Body of pancreas (tissue), 4 donors: ENCODE measurements around the gene NKAPD1. TPM values are rescaled to one million over a fixed set of nuclear protein-coding genes. Genes with fewer than 3 reads are reported as not detected.
A peak's percentile ranks its signal among the peaks of the same experiment; 100 is the strongest.
"Not testable (repeated sequence)": the region's sequence is repeated elsewhere in the genome, so short reads cannot be mapped to it uniquely, and the experiment has no call there.

ENCODE experiments used
- ATAC-seq: fragments of 150-250 bp; one replicate; pipeline ENCODE4 v1.9.1; 2016
- DNase-seq, 4 donors: peaks; one replicate each; pipeline ENCODE4 v3.0.0-alpha.2; 2019
- H3K27ac ChIP-seq, 4 donors: fragments of 200-600 bp; sonication (generic); 1 replicate in 3 of 4; 2 replicates in 1 of 4; pipeline versions ENCODE4 v1.5.1 to v1.6.1; 2016 to 2019; ENCODE audit warnings: mild to moderate bottlenecking in 1 of 4, mixed read lengths in 1 of 4, moderate library complexity in 1 of 4
- H3K27me3 ChIP-seq, 2 donors: fragments of 200-600 bp; sonication (generic); one replicate each; pipeline ENCODE4 v1.6.0; 2016; ENCODE audit warnings: mild to moderate bottlenecking in 1 of 2
- H3K36me3 ChIP-seq, 2 donors: fragments of 200-600 bp; sonication (generic); replicated peaks in 1 of 2; 2 replicates each; pipeline ENCODE4 v1.5.1; 2016; ENCODE audit warnings: low read depth in 2 of 2; ENCODE audit not compliant: insufficient read depth in 1 of 2
- H3K4me1 ChIP-seq: fragments of 200-600 bp; sonication (generic); one replicate; pipeline ENCODE4 v1.6.0; 2016
- H3K4me3 ChIP-seq, 2 donors: fragments of 200-600 bp; sonication (generic); 1 replicate in 1 of 2; 2 replicates in 1 of 2; pipeline ENCODE4 v1.5.1; 2016 to 2019
- H3K9me3 ChIP-seq, 3 donors: fragments of 200-600 bp; sonication (generic); 1 replicate in 2 of 3; 2 replicates in 1 of 3; pipeline ENCODE4 v1.5.1; 2016
- CTCF ChIP-seq, 7 experiments: fragments of 450-650 bp in 4 of 7; fragments of 200-600 bp in 3 of 7; sonication (generic) in 3 of 7; IDR thresholded peaks; one replicate each; pipeline ENCODE4 v1.5.1; 2016 to 2019; ENCODE audit warnings: antibody characterized with exemption in 7 of 7
- POLR2A ChIP-seq, 3 donors: fragments of 450-650 bp; IDR thresholded peaks; one replicate each; pipeline ENCODE4 v1.6.1; 2016; ENCODE audit warnings: antibody characterized with exemption in 3 of 3, mild to moderate bottlenecking in 2 of 3
- WGBS, 2 donors: methylation state at CpG; one replicate each; pipeline ENCODE4 v1.1.5; 2017; 5-methylcytosine and 5-hydroxymethylcytosine counted together
- intact Hi-C: fragments of 100-400 bp; cut with DNase I; formaldehyde crosslinking; loops from one replicate; pipeline ENCODE4 v1.15.1; 2023
- total RNA-seq, 2 donors: library from RNA; depleted of rRNA; stranded (reverse); fragments of >200 nt; gene quantifications; one replicate each; pipeline ENCODE4 v1.1.0, GENCODE V29; 2016

Gene NKAPD1
- total RNA-seq, 2 donors from 2014 or later: 8.3 to 10.5 TPM

- peak in 4 of 7 experiments; percentile 40 to 54 (median 47) for TF ChIP-seq CTCF (IDR thresholded peaks at IDR 0.05)
- TF ChIP-seq POLR2A (IDR thresholded peaks at IDR 0.05): peak; percentile 21 to 81 (median 75)
- peak; percentile 95 to 97 (median 96) for DNase-seq
- Histone ChIP-seq H3K4me3 (peak within 1 kb of the TSS; percentile 33 to 96), H3K27me3 (no peaks in the 10 kb centered on the region), H3K9me3 (no peaks in the 10 kb centered on the region), H3K4me1 (peaks cover 32% of the 10 kb centered on the region), H3K27ac (peak within 1 kb of the TSS; percentile 59 to 78 (median 66)), H3K36me3 (peaks cover 0 to 22% of the 10 kb centered on the region in 2 donors)
- intact Hi-C loops: no loop called here
- ATAC-seq: peak; percentile 99
- WGBS, 2 donors: 0% methylated on average over 41 to 45 of the region's 45 CpGs
These were observed 12.5 kb downstream of the NKAPD1 start, which contains the start of the genes SDHD and TIMM8B for GRCh38 chr11:112086422-112087191. SDHD (plus strand) TSS chr11:112086873; CDS start chr11:112086908, 35 bp downstream. TIMM8B (minus strand) TSS chr11:112086756; CDS start chr11:112086723, 33 bp downstream.

DNA sequence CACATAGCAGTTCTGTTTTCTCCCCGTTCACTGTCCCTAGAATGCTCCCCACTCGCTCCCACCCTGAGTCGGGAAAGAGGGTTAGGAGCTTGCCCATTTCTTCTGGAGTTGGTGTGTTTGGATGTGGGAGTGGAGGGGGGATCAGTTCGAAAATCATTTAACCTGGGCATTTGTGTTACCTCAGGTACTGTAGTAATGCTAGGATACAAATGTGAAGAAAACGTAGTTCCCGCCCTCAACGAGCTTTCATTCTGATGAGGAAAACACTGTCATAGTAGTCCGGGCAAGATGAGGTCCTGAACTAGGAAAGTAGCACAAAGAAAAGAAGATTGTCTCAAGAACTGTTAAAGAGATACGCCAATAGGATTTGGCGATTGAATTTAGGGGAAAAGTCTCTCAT is 13.1 kb downstream of the NKAPD1 start:
- 13 to 14% methylated on average over 10 of the region's 10 CpGs for WGBS, 2 donors
- Histone ChIP-seq H3K27me3 (no peaks in the 10 kb centered on the region), H3K27ac (peak overlapping the region; percentile 59 to 78 (median 66)), H3K36me3 (peaks cover 0 to 24% of the 10 kb centered on the region in 2 donors), H3K4me1 (peaks cover 32% of the 10 kb centered on the region), H3K9me3 (no peaks in the 10 kb centered on the region), H3K4me3 (peak overlapping the region; percentile 33 to 96)
- intact Hi-C loops: no loop called here
- no peak for DNase-seq
- ATAC-seq: no peak
- TF ChIP-seq CTCF (IDR thresholded peaks at IDR 0.05) (no peak), POLR2A (IDR thresholded peaks at IDR 0.05) (no peak)

- H3K36me3 ChIP-seq: peaks cover 0 to 18% of the 10 kb centered on the region in 2 donors
- ATAC-seq, H3K27me3 ChIP-seq, intact Hi-C loops, H3K4me3 ChIP-seq, DNase-seq, H3K27ac ChIP-seq, H3K4me1 ChIP-seq, H3K9me3 ChIP-seq: not testable (repeated sequence)
- WGBS, 2 donors: 90 to 91% methylated on average over 2 of the region's 2 CpGs
These were observed 21.2 kb downstream of the NKAPD1 start for GRCh38 chr11:112095302-112095701.

DNA sequence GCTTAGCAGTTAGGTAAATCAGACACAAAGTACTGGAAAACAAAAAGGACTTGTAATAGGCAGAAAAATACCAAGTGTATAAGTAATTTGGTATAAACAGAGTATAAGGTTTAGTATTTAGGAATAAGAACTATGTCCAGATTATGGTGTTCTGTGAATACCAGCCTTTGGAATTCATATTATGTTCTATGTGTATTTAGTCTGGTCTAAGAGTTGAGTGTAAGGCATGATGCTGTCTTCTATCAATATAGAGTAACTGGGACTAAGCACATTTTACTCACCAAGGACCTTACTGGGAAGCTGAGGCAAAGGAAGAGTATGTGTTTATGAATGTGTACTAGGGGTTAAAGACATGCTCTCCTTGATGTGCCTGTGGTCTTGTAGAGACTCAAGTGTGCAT is 22.1 kb downstream of the NKAPD1 start:
- DNase-seq (no peak), ATAC-seq (no peak)
- Histone ChIP-seq H3K36me3 (peaks cover 0 to 14% of the 10 kb centered on the region in 2 donors), H3K4me1 (no peaks in the 10 kb centered on the region), H3K9me3 (no peaks in the 10 kb centered on the region), H3K27me3 (no peaks in the 10 kb centered on the region), H3K27ac (no peak overlapping the region), H3K4me3 (no peak overlapping the region)
- intact Hi-C loops: no loop called here
- TF ChIP-seq CTCF (IDR thresholded peaks at IDR 0.05) (no peak), POLR2A (IDR thresholded peaks at IDR 0.05) (no peak)

GRCh38 chr11:112097734-112098528 is 23.8 kb downstream of the NKAPD1 start:
- WGBS, 2 donors: 88 to 92% methylated on average over 11 of the region's 11 CpGs

More at GRCh38 chr11:112097734-112098528, 23.8 kb downstream of the NKAPD1 start:
- no peak for ATAC-seq
- no peaks in the 10 kb centered on the region for H3K27me3 ChIP-seq
- H3K36me3 ChIP-seq: peaks cover 0 to 7% of the 10 kb centered on the region in 2 donors
- intact Hi-C loops: no loop called here
- H3K9me3 ChIP-seq: no peaks in the 10 kb centered on the region
- no peaks in the 10 kb centered on the region for H3K4me1 ChIP-seq
- H3K4me3 ChIP-seq: no peak overlapping the region
- H3K27ac ChIP-seq: no peak overlapping the region
- DNase-seq: no peak
- TF ChIP-seq POLR2A (IDR thresholded peaks at IDR 0.05): no peak
- no peak for TF ChIP-seq CTCF (IDR thresholded peaks at IDR 0.05)
